Measurements from ENCODE around the gene NPM1.

The NPM1 gene

GRCh38 chr5:171433352-171433698 is 45.7 kb downstream of the NPM1 start:
- in situ Hi-C loops (cut with MboI; ENCODE audit: low pct_unique_long_range_greater_than_20kb, low sequenced_read_pairs, unreplicated experiment), result no loop called here
- DNase-seq (ENCODE audit: low spot score), result no peak
- TF ChIP-seq CTCF (IDR thresholded peaks at IDR 0.05; ENCODE audit: extremely low read depth, insufficient read depth, missing control alignments), result no peak

GRCh38 chr5:171433982-171434676 is 46.5 kb downstream of the NPM1 start:
- no peak for DNase-seq (ENCODE audit: low spot score)
- no peak for TF ChIP-seq CTCF (IDR thresholded peaks at IDR 0.05; ENCODE audit: extremely low read depth, insufficient read depth, missing control alignments)
- in situ Hi-C loops (cut with MboI; ENCODE audit: low pct_unique_long_range_greater_than_20kb, low sequenced_read_pairs, unreplicated experiment), result no loop called here

- in situ Hi-C loops (cut with MboI; ENCODE audit: low pct_unique_long_range_greater_than_20kb, low sequenced_read_pairs, unreplicated experiment), result no loop called here
Measured at GRCh38 chr5:171434874-171435273, 47.2 kb downstream of the NPM1 start.

GRCh38 chr5:171435908-171436307 is 48.3 kb downstream of the NPM1 start:
- DNase-seq (ENCODE audit: low spot score), result no peak
- in situ Hi-C loops (cut with MboI; ENCODE audit: low pct_unique_long_range_greater_than_20kb, low sequenced_read_pairs, unreplicated experiment), result no loop called here
- no peak for TF ChIP-seq CTCF (IDR thresholded peaks at IDR 0.05; ENCODE audit: extremely low read depth, insufficient read depth, missing control alignments)

More at GRCh38 chr5:171434874-171435273, 47.2 kb downstream of the NPM1 start:
- DNase-seq (ENCODE audit: low spot score), result no peak
- no peak for TF ChIP-seq CTCF (IDR thresholded peaks at IDR 0.05; ENCODE audit: extremely low read depth, insufficient read depth, missing control alignments)

- in situ Hi-C loops (cut with MboI; ENCODE audit: low pct_unique_long_range_greater_than_20kb, low sequenced_read_pairs, unreplicated experiment), result no loop called here
- TF ChIP-seq CTCF (IDR thresholded peaks at IDR 0.05; ENCODE audit: extremely low read depth, insufficient read depth, missing control alignments), result no peak
- DNase-seq (ENCODE audit: low spot score), result no peak
Measured at GRCh38 chr5:171436804-171437285, 49.2 kb downstream of the NPM1 start.

GRCh38 chr5:171437286-171437821 is 49.7 kb downstream of the NPM1 start:
- in situ Hi-C loops (cut with MboI; ENCODE audit: low pct_unique_long_range_greater_than_20kb, low sequenced_read_pairs, unreplicated experiment), result no loop called here
- DNase-seq (ENCODE audit: low spot score), result no peak

More at GRCh38 chr5:171437286-171437821, 49.7 kb downstream of the NPM1 start:
- no peak for TF ChIP-seq CTCF (IDR thresholded peaks at IDR 0.05; ENCODE audit: extremely low read depth, insufficient read depth, missing control alignments)

Measured in GM13977 (cell line).